Heart left ventricle (tissue), 13 donors: ENCODE measurements around the gene PAGE3.

Source experiments
- POLR2A ChIP-seq, 2 donors: fragments of 450-650 bp; IDR thresholded peaks; one replicate each; pipeline ENCODE4 v1.6.1; 2017; ENCODE audit warnings: antibody characterized with exemption in 2 of 2, mild to moderate bottlenecking in 2 of 2, moderate library complexity in 2 of 2
- TF ChIP-seq, protein P1 (sequence below), 12 donors: fragments of 200-600 bp; sonication (generic) in 4 of 12; IDR thresholded peaks; one replicate each; pipeline versions ENCODE4 v1.5.0 to v1.8.0; 2018 to 2022; ENCODE audit warnings: antibody characterized with exemption in 12 of 12, mild to moderate bottlenecking in 5 of 12
- donor health status: ischemic (EF 13 %, LVEDD 7.1; RV severe dilation, severe dysfunction).
- donor health status: DM: no; HTN: yes; CAD: no.
- donor health status: DM: no; HTN: no; CAD: no.
- donor health status: ischemic (EF 25% LVEDD 6.9; RV normal size, moderate dysfunction).
- donor health status: ischemic (EF 25% LVEDD 5.7; RV mildly dilated, moderate dysfunction).
- donor health status: ischemic (EF 35%, LVEDD 5.7; RV mildly dilated, moderate dysfunction).
- donor health status: nonischemic (EF 11% LVEDD 7.7; RV severe dilation, severe dysfunction).
- donor health status: DM: yes; HTN: yes; CAD: no.
- donor health status: PGD.
- donor health status: ischemic (EF 29% LVEDD 5.4; RV normal size, mild dysfunction).
- donor health status: nonischemic (EF 23%, LVEDD 6.1; RV moderate dilation, normal function).

DNA sequence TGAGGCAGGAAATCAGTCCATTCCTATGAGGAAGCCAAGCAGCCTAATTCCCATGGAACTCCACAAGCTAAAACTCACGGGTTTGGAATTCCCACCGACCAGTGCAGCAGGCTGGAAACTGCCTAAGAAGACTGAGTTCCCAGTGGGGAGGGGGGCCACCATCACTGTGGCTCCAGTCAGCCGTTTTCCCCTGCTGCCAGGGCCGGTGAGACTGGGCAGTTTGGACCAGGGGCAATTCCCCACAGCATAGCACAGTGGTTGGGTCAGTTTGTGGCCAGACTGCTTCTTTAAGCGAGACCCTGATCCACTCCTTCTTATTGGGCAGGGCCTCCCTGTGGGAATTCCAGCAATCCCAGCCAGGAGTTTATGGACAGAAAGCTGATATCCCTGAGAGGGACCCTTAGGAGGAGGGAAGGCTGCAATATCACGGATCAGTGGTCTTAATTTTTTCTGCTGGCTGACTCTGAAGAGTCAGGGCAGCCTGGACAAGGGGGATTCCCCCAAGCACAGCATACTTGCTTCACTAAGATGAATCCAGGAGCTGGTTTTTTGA, 23.9 kb downstream of the PAGE3 start:
- TF ChIP-seq, protein P1, sequence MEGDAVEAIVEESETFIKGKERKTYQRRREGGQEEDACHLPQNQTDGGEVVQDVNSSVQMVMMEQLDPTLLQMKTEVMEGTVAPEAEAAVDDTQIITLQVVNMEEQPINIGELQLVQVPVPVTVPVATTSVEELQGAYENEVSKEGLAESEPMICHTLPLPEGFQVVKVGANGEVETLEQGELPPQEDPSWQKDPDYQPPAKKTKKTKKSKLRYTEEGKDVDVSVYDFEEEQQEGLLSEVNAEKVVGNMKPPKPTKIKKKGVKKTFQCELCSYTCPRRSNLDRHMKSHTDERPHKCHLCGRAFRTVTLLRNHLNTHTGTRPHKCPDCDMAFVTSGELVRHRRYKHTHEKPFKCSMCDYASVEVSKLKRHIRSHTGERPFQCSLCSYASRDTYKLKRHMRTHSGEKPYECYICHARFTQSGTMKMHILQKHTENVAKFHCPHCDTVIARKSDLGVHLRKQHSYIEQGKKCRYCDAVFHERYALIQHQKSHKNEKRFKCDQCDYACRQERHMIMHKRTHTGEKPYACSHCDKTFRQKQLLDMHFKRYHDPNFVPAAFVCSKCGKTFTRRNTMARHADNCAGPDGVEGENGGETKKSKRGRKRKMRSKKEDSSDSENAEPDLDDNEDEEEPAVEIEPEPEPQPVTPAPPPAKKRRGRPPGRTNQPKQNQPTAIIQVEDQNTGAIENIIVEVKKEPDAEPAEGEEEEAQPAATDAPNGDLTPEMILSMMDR (IDR thresholded peaks at IDR 0.05) = no peak
- TF ChIP-seq POLR2A (IDR thresholded peaks at IDR 0.05) = no peak
